MM.1S (cell line): ENCODE results near the gene ZSCAN12.

Source experiments
- EZH2 ChIP-seq: fragments of 300-600 bp; sonication (generic); optimal IDR thresholded peaks from 2 replicates; pipeline ENCODE3; 2017; ENCODE audit warnings: low read depth, mild to moderate bottlenecking, antibody characterized with exemption, low read length, mixed read lengths
- EZH2phosphoT487 ChIP-seq: fragments of 300-600 bp; sonication (generic); IDR thresholded peaks from 2 replicates; pipeline ENCODE4 v1.6.1; 2018; ENCODE audit warnings: antibody characterized with exemption, low read length
- TF ChIP-seq, protein P1 (sequence below): fragments of 300-600 bp; sonication (generic); IDR thresholded peaks from 2 replicates; pipeline ENCODE4 v1.5.1; 2016; ENCODE audit warnings: antibody characterized with exemption, low read length, mixed read lengths

DNA sequence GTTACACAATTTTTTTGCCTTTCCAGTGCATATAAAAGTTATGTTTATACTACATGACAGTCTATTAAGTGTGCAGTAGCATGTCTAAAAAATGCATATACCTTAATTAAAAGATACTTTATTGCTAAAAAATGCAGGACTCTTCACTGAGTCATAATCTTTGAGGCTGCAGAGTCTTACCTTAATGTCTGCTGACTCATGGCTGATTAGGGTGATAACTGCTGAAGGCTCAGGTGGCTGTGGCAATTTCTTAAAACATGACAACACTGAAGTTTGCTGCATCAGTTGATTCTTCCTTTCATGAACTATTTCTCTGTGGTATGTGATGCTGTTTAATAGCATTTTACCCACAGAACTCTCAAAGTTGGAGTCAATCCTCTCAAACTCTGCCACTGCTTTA is 24.6 kb upstream of the ZSCAN12 start:
- TF ChIP-seq, protein P1, sequence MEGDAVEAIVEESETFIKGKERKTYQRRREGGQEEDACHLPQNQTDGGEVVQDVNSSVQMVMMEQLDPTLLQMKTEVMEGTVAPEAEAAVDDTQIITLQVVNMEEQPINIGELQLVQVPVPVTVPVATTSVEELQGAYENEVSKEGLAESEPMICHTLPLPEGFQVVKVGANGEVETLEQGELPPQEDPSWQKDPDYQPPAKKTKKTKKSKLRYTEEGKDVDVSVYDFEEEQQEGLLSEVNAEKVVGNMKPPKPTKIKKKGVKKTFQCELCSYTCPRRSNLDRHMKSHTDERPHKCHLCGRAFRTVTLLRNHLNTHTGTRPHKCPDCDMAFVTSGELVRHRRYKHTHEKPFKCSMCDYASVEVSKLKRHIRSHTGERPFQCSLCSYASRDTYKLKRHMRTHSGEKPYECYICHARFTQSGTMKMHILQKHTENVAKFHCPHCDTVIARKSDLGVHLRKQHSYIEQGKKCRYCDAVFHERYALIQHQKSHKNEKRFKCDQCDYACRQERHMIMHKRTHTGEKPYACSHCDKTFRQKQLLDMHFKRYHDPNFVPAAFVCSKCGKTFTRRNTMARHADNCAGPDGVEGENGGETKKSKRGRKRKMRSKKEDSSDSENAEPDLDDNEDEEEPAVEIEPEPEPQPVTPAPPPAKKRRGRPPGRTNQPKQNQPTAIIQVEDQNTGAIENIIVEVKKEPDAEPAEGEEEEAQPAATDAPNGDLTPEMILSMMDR = no peak
- TF ChIP-seq EZH2 (no peak), EZH2phosphoT487 (no peak)
